GM19463 (cell line): ENCODE measurements around the gene FSD2.
"Not testable (repeated sequence)": the region's sequence is repeated elsewhere in the genome, so short reads cannot be mapped to it uniquely, and the experiment has no call there.

ENCODE experiments used
- ATAC-seq: cut with Tn5 transposase; IDR thresholded peaks from one replicate; pipeline ENCODE4 v1.9.1; 2021; ENCODE audit warnings: mild to moderate bottlenecking, moderate library complexity; ENCODE audit not compliant: unreplicated experiment

FSD2 gene

GRCh38 chr15:82793737-82794136 is 12.1 kb downstream of the FSD2 start:
- no peak for ATAC-seq

DNA sequence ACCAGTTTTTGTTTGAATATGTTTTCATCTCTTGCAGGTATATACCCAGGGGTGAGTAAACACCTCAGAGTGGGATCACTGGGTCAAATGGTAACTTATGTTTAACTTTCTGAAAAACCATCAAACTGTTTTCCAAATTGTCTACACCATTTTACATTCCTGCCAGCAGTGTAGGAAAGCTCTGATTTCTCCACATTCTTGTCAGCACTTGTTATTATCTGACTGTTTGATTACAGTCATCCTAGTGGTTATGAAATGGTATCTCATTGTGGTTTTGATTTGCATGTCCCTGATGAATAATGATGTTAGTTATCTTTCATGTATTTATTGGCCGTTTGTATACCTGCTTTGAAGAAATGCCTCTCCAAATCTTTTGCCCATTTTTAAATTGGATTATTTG is 13.8 kb downstream of the FSD2 start:
- ATAC-seq, result no peak

DNA sequence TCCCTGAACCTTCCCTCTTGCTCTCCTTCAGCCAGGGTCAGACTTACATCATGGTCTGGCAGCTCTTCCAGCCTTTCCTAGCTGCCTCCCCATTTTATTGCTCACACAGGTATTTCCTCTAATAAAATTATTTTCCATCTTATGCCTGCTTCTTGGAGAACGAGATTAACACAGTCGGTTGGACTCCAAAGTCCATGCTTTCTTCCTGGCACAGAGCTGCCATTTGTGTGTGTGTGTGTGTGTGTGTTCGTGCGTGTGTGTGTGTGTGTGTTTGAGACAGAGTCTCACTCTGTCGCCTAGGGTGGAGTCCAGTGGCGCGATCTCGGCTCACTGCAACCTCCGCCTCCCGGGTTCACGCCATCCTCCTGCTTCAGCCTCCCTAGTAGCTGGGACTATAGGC is 15.5 kb downstream of the FSD2 start:
- ATAC-seq, result no peak

- ATAC-seq, result no peak
Observed at GRCh38 chr15:82789491-82789890, 16.4 kb downstream of the FSD2 start.

DNA sequence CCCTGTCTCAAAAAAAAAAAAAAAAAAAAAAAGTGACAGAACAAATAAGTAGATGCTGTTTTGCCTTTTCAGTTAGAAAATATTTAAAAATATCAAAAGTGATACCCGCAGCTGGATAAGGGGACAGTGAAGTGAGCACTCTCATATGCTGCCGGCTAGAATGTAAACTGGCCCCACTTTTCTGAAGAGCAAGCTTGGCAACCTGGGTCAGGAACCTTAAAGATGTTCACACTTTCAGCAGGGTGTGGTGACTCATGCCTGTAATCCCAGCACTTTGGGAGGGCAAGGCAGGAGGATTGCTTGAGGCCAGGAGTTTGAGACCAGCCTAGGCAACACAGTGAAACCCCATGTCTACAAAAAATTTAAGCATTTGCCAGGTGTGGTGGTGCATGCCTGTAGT is 17.4 kb downstream of the FSD2 start:
- ATAC-seq, result no peak

- ATAC-seq, result no peak
Observed at GRCh38 chr15:82781349-82781748, 24.5 kb downstream of the FSD2 start.

DNA sequence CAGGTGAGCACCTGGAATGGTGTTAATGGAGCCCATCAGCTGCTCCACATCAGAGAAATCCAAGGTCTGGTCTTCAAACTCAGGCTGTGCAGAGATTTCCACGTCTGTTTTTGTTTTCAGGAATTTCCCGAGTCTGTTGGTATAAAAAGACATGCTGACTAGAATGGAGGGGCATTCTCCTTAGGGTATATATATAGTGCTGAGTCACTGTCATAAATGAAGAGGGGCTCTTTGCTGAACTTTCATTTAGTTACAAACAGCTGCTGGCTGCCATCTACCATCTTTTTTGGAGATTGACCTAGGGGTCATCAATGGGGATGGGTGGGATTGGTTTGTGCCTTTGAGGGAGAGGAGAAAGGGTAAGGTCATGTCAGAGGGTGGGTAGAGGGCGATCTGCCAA is 27.1 kb downstream of the FSD2 start:
- no peak for ATAC-seq

- ATAC-seq, result no peak
Observed at GRCh38 chr15:82774496-82774895, 31.4 kb downstream of the FSD2 start.

DNA sequence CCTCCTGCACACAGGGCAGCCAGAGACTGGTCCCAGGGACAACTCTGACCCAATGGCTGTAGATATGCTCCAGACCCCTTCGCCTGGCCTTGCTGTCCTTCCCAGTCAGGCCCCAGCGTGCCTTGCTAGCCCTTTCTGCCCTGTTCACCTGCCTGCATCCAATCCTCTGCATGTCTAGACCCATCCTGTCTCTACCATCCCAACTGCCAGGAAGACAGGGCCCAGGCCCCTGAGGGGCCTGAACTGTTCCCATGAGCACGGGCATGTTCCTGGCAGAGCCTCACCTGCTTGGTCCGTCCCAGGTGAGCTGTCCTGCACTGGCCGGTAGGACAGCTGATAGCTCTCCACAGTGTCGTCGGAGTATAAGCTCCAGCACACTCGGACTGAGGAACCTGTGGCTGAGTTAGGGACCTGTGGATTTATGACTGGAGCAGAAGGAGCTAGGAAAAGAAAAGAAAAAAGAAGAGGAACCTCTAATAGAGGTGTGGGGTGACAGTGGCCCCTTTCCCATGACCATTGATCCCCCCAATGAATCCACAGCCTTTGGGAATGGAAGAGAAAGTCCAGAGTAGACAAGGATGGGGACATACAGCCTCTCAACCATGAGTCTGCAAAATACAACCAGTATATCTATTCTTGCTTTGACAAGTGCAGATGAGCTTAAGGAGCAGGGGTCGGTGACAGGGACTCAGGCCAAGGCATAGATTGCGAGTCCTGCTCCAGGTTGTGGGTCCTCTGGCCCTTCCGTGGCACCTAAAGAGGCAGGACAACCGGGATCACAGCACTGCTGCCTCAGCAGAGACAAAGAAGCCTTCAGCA is 33.9 kb downstream of the FSD2 start:
- no peak for ATAC-seq

DNA sequence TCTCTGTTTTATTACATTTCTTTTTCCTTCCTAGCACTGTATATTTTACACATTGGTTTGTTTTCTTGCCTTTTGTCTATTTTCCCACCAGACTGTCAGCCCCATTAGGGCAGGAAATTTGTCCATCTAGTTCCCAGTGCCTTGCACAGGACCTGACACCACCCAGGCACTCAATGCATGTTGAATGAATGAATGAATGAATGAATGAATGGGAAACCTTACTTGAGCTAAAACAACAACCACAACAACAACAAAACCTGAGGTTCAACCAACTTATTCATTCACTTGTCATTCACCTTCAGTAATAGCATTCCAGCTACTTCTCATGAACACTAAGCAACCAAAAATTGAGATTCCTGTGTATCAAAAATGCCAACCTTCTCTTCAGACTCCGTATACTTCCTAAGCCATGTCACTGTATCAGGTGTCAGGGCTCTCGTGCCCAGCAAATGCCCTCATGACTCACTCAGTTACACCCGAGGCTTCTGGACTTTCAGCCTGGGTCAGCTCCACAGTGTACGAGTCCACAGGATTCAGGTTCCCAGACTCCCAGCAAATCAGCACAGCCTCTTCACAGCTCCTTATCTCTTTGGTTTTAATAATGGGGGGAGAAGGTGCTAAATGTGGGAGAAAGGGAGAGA is 37.3 kb downstream of the FSD2 start:
- no peak for ATAC-seq

DNA sequence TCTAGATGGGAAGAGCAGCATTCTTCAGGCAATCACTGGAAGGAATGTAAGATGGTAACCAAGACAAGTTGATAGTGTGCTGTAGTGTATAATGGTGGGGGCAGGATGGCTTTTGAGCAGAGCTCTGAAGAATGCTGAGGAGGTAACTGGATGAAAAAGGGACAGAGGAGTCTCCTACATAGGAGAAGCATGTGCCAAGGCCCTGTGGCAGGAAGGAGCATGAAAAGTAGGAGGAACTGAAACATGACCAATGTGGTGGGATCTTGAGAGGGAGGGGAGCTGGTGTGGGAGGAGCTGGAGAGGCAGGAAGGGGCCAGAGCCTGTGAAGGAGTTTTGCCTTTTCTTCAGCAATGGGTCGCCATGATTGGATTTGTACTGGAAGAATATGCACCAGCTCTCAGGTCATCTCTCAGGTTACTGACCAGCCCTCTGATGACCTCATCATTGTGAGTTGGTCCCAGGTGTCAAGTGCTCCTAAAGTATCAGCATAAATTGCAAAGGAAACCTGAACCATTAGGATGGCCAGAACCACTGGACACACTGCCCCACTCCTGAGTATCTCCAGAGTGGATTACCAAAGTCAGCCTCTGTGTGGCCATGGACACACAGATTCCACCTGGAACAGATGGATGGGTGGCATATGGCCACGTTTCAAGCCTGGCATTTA is 38.6 kb downstream of the FSD2 start:
- ATAC-seq, result no peak

DNA sequence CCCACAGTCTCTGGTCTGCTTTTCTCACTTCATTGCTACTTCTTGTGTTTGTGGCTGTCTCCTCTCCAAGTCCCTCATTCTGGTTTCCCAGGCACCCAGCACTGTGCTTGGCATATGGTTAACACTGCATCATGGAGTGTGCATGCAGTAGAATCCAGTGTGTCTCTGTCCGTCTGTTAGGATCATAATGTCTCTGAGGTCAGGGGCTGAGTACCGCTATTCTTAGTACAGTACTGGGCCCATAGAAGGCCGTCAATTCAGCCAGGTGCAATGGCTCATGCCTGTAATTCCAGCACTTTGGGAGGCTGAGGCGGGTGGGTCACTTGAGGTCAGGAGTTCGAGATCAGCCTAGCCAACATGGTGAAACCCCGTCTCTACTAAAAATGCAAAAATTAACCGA is 39.7 kb downstream of the FSD2 start:
- not testable (repeated sequence) for ATAC-seq

DNA sequence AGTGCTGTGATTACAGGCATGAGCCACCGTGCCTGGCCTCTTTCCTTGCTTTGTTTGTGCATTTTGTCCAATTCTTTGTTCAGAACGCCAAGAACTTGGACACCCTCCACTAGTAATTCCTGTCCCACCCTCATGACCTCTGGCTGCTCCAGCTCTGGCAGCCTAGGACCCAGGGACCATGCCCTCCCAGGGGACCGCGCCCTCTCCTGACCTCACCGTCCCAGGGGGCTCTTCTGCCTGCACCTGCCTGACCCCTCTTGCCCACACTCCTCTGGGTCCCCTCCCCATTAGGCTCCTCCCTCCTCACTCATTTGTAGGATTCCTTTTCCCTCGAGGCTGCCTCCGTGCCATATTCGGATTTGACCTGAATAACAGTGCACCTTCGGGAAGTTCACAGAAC is 41.1 kb downstream of the FSD2 start:
- ATAC-seq, result no peak

DNA sequence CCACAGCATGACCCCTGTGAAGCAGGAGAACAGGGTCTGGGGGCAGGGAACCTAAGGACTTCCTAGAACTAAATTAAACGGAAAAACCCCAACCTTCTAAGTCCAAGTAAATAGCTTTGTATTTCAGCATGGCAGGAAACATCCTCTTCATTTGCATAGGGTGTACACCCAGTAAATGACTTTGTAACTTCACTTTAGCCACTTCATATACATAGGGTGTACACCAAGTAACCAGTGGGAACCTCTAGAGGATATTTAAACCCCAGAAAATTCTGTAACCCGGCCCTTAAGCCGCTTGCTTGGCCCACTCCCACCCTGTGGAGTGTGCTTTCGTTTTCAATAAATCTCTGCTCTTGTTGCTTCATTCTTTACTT is 41.8 kb downstream of the FSD2 start:
- ATAC-seq, result no peak

DNA sequence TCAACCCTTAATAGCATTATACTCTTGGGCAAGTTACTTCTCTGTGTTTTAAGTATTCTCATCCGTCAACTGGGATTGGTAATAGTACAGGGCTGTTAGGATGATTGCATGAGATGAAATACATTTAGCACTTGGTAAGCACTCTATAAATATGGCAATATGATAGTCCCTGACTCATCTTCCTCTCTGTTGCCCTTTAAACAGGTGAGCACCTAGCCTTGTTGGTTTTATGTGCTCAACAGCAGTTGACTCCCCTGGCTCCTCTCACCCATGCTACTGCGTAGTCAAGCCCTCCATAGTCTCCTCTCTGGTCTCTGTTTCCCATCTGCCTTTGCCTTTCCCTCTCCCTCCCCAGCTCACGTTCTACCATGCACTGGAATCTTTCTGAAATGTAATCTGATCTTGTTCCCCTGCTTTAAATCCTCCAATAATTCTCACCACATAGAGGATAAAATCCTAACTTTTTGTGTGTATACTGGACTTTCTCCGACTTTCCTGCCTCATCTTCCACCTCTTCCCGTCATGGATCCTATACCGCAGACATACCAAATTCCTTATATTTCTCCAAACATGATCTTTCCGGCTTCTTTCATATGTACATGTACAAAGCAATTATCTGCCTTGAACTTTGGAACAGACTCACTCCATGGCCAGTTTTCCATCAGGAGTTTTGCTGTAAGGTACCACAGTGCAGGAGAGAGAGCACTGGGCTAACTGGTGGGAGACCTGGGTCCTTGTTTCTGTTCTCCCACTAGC is 42.3 kb downstream of the FSD2 start:
- ATAC-seq, result no peak

GRCh38 chr15:82751308-82751707 is 54.6 kb downstream of the FSD2 start:
- ATAC-seq, result no peak

- peak; percentile 20 for ATAC-seq
Observed at GRCh38 chr15:82750831-82751180, 55.1 kb downstream of the FSD2 start.

GRCh38 chr15:82749951-82750830 is 55.7 kb downstream of the FSD2 start:
- ATAC-seq, result peak; percentile 98

GRCh38 chr15:82748315-82748714 is 57.6 kb downstream of the FSD2 start:
- ATAC-seq, result no peak

GRCh38 chr15:82743810-82744209 is 62.1 kb downstream of the FSD2 start:
- ATAC-seq, result no peak

- ATAC-seq, result no peak
Observed at GRCh38 chr15:82742134-82742533, 63.7 kb downstream of the FSD2 start.
